A673 (cell line): ENCODE data around the gene IGFL2. TPM values are rescaled to one million over a fixed set of nuclear protein-coding genes. Genes with fewer than 3 reads are reported as not detected.

Experiments
- BruUV-seq: library from RNA; stranded (reverse); fragments of 400-500 nt; replicated peaks from 2 replicates; lab custom pipeline; 2021; lab: Mats Ljungman, UMichigan
- CTCF ChIA-PET: fragments of 300-600 bp; sonication (Branson Sonifier 250); formaldehyde crosslinking; loops from one replicate; lab custom pipeline; 2022; ENCODE audit warnings: antibody characterized with exemption; lab: Charles Lee
- POLR2A ChIA-PET: fragments of 300-600 bp; sonication (Branson Sonifier 250); formaldehyde crosslinking; loops from one replicate; lab custom pipeline; 2022; ENCODE audit warnings: antibody characterized with exemption; ENCODE audit not compliant: low non-redundant PET; lab: Charles Lee
- DNase-seq: peaks from one replicate; pipeline ENCODE4 v3.0.0-alpha.2; 2015; ENCODE audit warnings: low spot score
- H3K27ac ChIP-seq: fragments of 200-600 bp; sonication (generic); 2 replicates; pipeline ENCODE4 v1.5.1; 2016; ENCODE audit warnings: mixed run types, low read depth, mild to moderate bottlenecking, mixed read lengths, antibody characterized with exemption, low read length; ENCODE audit not compliant: poor library complexity, severe bottlenecking
- H3K27me3 ChIP-seq: fragments of 200-600 bp; sonication (generic); replicated peaks from 2 replicates; pipeline ENCODE4 v1.6.1; 2017; ENCODE audit warnings: mixed run types, low read depth, mild to moderate bottlenecking, mixed read lengths, antibody characterized with exemption, low read length; ENCODE audit not compliant: insufficient read depth, poor library complexity
- H3K36me3 ChIP-seq: fragments of 200-600 bp; sonication (generic); 2 replicates; pipeline ENCODE4 v1.6.1; 2016; ENCODE audit warnings: mixed run types, mild to moderate bottlenecking, mixed read lengths, antibody characterized with exemption, low read length; ENCODE audit not compliant: insufficient read depth, poor library complexity, severe bottlenecking
- H3K4me1 ChIP-seq: fragments of 200-600 bp; sonication (generic); 2 replicates; pipeline ENCODE4 v1.6.1; 2017; ENCODE audit warnings: mixed run types, mild to moderate bottlenecking, mixed read lengths, antibody characterized with exemption, low read length; ENCODE audit not compliant: insufficient read depth, poor library complexity, severe bottlenecking
- H3K4me3 ChIP-seq: fragments of 200-600 bp; sonication (generic); 2 replicates; pipeline ENCODE4 v1.5.1; 2016; ENCODE audit warnings: low read depth, mixed run types, mild to moderate bottlenecking, mixed read lengths, low read length; ENCODE audit not compliant: poor library complexity, severe bottlenecking
- H3K9me3 ChIP-seq: fragments of 200-600 bp; sonication (generic); 2 replicates; pipeline ENCODE4 v1.6.1; 2016; ENCODE audit warnings: mixed run types, low read depth, mild to moderate bottlenecking, mixed read lengths, antibody characterized with exemption, low read length; ENCODE audit not compliant: poor library complexity, severe bottlenecking
- EZH2 ChIP-seq: fragments of 200-600 bp; sonication (generic); IDR thresholded peaks from 2 replicates; pipeline ENCODE4 v1.6.1; 2017; ENCODE audit warnings: borderline replicate concordance, low read depth, mild to moderate bottlenecking, mixed read lengths, antibody characterized with exemption, low read length; ENCODE audit not compliant: poor library complexity, severe bottlenecking
- intact Hi-C: fragments of 100-400 bp; cut with micrococcal nuclease; formaldehyde crosslinking; loops from one replicate; pipeline ENCODE4 v1.10.0; 2022; ENCODE audit not compliant: unreplicated experiment
- total RNA-seq: library from RNA; stranded (reverse); gene quantifications from 2 replicates; pipeline ENCODE4 v1.2.3, GENCODE V29; 2021
- TF ChIP-seq, protein P1 (sequence below): fragments of 300-800, 200-600 bp; sonication (generic); conservative IDR thresholded peaks from 2 replicates; pipeline ENCODE4 v1.5.1; 2017; ENCODE audit warnings: low read depth, mild to moderate bottlenecking, antibody characterized with exemption, low read length, moderate library complexity, mixed read lengths

The IGFL2 gene
- total RNA-seq, 1 experiment from 2014 or later, result 0.45 TPM

- Histone ChIP-seq H3K36me3 (no peaks in the 10 kb centered on the region), H3K4me1 (no peaks in the 10 kb centered on the region), H3K9me3 (no peaks in the 10 kb centered on the region), H3K27ac (no peak overlapping the region), H3K27me3 (peaks cover 3% of the 10 kb centered on the region), H3K4me3 (no peak overlapping the region)
- ChIA-PET POLR2A (no interaction called here), CTCF (no interaction called here)
- BruUV-seq, result no TSS peak
- TF ChIP-seq EZH2, result no peak
- TF ChIP-seq, protein P1, sequence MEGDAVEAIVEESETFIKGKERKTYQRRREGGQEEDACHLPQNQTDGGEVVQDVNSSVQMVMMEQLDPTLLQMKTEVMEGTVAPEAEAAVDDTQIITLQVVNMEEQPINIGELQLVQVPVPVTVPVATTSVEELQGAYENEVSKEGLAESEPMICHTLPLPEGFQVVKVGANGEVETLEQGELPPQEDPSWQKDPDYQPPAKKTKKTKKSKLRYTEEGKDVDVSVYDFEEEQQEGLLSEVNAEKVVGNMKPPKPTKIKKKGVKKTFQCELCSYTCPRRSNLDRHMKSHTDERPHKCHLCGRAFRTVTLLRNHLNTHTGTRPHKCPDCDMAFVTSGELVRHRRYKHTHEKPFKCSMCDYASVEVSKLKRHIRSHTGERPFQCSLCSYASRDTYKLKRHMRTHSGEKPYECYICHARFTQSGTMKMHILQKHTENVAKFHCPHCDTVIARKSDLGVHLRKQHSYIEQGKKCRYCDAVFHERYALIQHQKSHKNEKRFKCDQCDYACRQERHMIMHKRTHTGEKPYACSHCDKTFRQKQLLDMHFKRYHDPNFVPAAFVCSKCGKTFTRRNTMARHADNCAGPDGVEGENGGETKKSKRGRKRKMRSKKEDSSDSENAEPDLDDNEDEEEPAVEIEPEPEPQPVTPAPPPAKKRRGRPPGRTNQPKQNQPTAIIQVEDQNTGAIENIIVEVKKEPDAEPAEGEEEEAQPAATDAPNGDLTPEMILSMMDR, result no peak
- intact Hi-C loops, result no loop called here
- DNase-seq, result no peak
These were observed 31.9 kb upstream of the IGFL2 start for GRCh38 chr19:46116121-46116520.

- Histone ChIP-seq H3K36me3 (no peaks in the 10 kb centered on the region), H3K27ac (no peak overlapping the region), H3K4me3 (no peak overlapping the region), H3K9me3 (no peaks in the 10 kb centered on the region), H3K27me3 (no peaks in the 10 kb centered on the region), H3K4me1 (no peaks in the 10 kb centered on the region)
- intact Hi-C loops, result no loop called here
- POLR2A ChIA-PET, result no interaction called here
- CTCF ChIA-PET, result no interaction called here
- TF ChIP-seq EZH2, result no peak
- TF ChIP-seq, protein P1, result no peak
- no TSS peak for BruUV-seq
- DNase-seq, result no peak
These were observed 29.9 kb upstream of the IGFL2 start for GRCh38 chr19:46118136-46118535.

DNA sequence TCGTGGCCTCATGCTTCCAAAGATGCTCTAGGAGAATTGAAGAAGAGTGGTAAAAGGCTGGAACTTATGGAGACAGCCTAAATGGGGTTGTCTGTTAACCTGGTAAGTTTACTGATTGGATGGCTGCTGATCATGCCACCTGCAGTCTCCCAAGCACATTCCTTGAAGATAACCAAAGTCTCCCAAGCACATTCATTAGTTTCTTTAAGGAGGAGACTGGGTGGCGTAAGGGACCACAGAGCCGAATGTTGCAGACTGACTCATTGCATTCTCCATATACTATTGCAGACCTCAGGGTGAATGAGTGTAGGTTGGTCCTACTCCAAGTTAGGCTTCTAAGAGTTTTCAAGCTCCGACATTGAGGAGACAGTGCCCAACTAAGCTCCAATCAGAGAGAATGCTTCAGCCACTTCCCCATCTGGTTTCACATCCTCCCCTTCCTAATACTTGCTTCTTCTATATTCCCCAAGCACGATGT is 23.4 kb upstream of the IGFL2 start, which contains the start of gene IGFL3:
IGFL3 (minus strand) TSS at position 51 of the 478 bp plus-strand sequence; CDS start at position 12, 39 bp downstream.
- no peak within 1 kb of the TSS for H3K4me3 ChIP-seq
- TF ChIP-seq EZH2, result no peak
- TF ChIP-seq, protein P1, result no peak
- ChIA-PET CTCF (no interaction called here), POLR2A (no interaction called here)
- H3K36me3 ChIP-seq, result no peaks in the 10 kb centered on the region
- H3K4me1 ChIP-seq, result no peaks in the 10 kb centered on the region
- no peak for DNase-seq
- H3K9me3 ChIP-seq, result no peaks in the 10 kb centered on the region
- H3K27ac ChIP-seq, result no peak within 1 kb of the TSS
- no peaks in the 10 kb centered on the region for H3K27me3 ChIP-seq
- intact Hi-C loops, result no loop called here
- no TSS peak for BruUV-seq
